Type B pancreatic cell (in vitro differentiated cells): ENCODE measurements around the gene RAB17. TPM values are rescaled to one million over a fixed set of nuclear protein-coding genes. Genes with fewer than 3 reads are reported as not detected.

Source experiments
- DNase-seq: peaks from one replicate; pipeline ENCODE4 v3.0.0; 2021; ENCODE audit warnings: mixed read lengths; ENCODE audit not compliant: unreplicated experiment; ENCODE audit errors: extremely low spot score
- H3K27ac Mint-ChIP-seq: 2 replicates; pipeline ENCODE4 v1.8.0; 2021; ENCODE audit warnings: mild to moderate bottlenecking, mixed read lengths
- H3K27me3 Mint-ChIP-seq: 2 replicates; pipeline ENCODE4 v1.8.0; 2021; ENCODE audit warnings: mixed read lengths
- H3K36me3 Mint-ChIP-seq: 2 replicates; pipeline ENCODE4 v1.8.0; 2021; ENCODE audit warnings: mixed read lengths
- H3K4me1 Mint-ChIP-seq: one replicate; pipeline ENCODE4 v1.8.0; 2021; ENCODE audit warnings: mixed read lengths; ENCODE audit not compliant: unreplicated experiment
- H3K4me3 Mint-ChIP-seq: 2 replicates; pipeline ENCODE4 v1.8.0; 2021; ENCODE audit warnings: mild to moderate bottlenecking, mixed read lengths
- H3K9me3 Mint-ChIP-seq: 2 replicates; pipeline ENCODE4 v1.8.0; 2021; ENCODE audit warnings: mixed read lengths
- total RNA-seq: library from RNA; stranded (reverse); gene quantifications from 2 replicates; pipeline ENCODE4 v1.2.1, GENCODE V29; 2021; ENCODE audit warnings: low replicate concordance
- TF ChIP-seq, protein P1 (sequence below): fragments of 200-600 bp; sonication (generic); conservative IDR thresholded peaks from 2 replicates; pipeline ENCODE4 v1.5.0; 2021; ENCODE audit warnings: antibody characterized with exemption, mild to moderate bottlenecking

Gene RAB17
- total RNA-seq, 1 donor from 2014 or later, result 21.6 TPM

GRCh38 chr2:237617587-237617982 lies 27.1 kb upstream of the RAB17 start:
- Mint-ChIP-seq H3K36me3 (no peaks in the 10 kb centered on the region), H3K27me3 (peaks cover 11% of the 10 kb centered on the region), H3K4me3 (no peak overlapping the region), H3K9me3 (peaks cover 6% of the 10 kb centered on the region), H3K27ac (no peak overlapping the region), H3K4me1 (peaks cover 20% of the 10 kb centered on the region)
- DNase-seq, result no peak
- TF ChIP-seq, protein P1, sequence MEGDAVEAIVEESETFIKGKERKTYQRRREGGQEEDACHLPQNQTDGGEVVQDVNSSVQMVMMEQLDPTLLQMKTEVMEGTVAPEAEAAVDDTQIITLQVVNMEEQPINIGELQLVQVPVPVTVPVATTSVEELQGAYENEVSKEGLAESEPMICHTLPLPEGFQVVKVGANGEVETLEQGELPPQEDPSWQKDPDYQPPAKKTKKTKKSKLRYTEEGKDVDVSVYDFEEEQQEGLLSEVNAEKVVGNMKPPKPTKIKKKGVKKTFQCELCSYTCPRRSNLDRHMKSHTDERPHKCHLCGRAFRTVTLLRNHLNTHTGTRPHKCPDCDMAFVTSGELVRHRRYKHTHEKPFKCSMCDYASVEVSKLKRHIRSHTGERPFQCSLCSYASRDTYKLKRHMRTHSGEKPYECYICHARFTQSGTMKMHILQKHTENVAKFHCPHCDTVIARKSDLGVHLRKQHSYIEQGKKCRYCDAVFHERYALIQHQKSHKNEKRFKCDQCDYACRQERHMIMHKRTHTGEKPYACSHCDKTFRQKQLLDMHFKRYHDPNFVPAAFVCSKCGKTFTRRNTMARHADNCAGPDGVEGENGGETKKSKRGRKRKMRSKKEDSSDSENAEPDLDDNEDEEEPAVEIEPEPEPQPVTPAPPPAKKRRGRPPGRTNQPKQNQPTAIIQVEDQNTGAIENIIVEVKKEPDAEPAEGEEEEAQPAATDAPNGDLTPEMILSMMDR, result no peak

- no peak for DNase-seq
- H3K27me3 Mint-ChIP-seq, result peaks cover 11% of the 10 kb centered on the region
- H3K4me1 Mint-ChIP-seq, result peaks cover 20% of the 10 kb centered on the region
- no peak overlapping the region for H3K27ac Mint-ChIP-seq
- TF ChIP-seq, protein P1, result no peak
- H3K9me3 Mint-ChIP-seq, result peaks cover 6% of the 10 kb centered on the region
- no peak overlapping the region for H3K4me3 Mint-ChIP-seq
- no peaks in the 10 kb centered on the region for H3K36me3 Mint-ChIP-seq
Measured at GRCh38 chr2:237616734-237617586, 26.4 kb upstream of the RAB17 start.

DNA sequence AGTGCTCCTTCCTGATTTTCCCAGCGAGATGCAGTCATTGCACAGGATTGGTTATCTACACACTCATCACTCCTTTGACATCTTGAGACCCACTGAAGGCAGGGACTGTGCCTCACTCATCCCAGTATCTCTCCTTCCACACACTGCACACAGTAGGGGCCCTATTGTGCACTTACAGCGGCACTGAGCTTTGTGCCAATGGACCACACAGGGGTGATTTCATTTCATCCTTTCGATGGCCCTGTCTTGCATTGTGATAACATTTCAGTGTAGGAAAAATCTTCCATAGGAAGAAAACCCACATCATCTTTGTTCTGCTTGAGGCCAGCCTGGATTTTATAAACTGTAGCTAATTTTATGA lies 25.8 kb upstream of the RAB17 start:
- Mint-ChIP-seq H3K27ac (no peak overlapping the region), H3K36me3 (no peaks in the 10 kb centered on the region), H3K27me3 (peaks cover 7% of the 10 kb centered on the region), H3K9me3 (peaks cover 2% of the 10 kb centered on the region), H3K4me3 (no peak overlapping the region), H3K4me1 (peaks cover 20% of the 10 kb centered on the region)
- TF ChIP-seq, protein P1, result no peak
- no peak for DNase-seq

DNA sequence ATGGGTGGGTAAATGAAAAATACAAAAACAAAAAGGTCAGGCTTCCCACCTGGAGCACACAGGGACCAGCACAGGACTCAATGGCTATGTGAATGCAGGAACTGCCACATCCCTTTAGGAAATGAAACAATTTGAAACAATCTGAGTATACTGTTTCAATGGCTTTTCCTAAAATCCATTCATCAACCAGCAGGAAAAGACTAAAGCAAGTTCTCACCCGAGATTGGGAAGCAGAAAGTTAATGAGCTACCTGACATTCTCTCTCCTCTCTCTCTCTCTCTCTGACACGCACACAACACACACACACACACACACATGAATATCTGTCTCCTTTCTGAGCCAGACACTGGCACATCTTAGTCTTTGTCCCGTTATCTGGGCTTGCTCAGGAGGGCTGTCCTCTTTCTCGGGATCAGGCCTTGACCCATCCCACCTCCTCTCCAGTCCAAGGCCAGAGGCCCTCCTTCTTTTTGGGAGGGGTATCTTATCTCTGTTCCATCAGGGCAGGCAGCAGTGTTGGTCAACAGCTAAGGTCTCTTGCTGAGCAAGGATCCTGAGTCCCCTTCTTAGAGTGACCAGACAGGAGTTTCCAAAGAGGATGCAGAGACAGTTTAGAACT lies 25.2 kb upstream of the RAB17 start:
- H3K4me3 Mint-ChIP-seq, result no peak overlapping the region
- H3K27ac Mint-ChIP-seq, result no peak overlapping the region
- TF ChIP-seq, protein P1, result no peak
- no peak for DNase-seq
- no peaks in the 10 kb centered on the region for H3K36me3 Mint-ChIP-seq
- peaks cover 6% of the 10 kb centered on the region for H3K27me3 Mint-ChIP-seq
- no peaks in the 10 kb centered on the region for H3K9me3 Mint-ChIP-seq
- peaks cover 20% of the 10 kb centered on the region for H3K4me1 Mint-ChIP-seq

- peak overlapping the region; percentile 74 for H3K27ac Mint-ChIP-seq
- peaks cover 16% of the 10 kb centered on the region for H3K27me3 Mint-ChIP-seq
- H3K9me3 Mint-ChIP-seq, result no peaks in the 10 kb centered on the region
- no peak overlapping the region for H3K4me3 Mint-ChIP-seq
- H3K4me1 Mint-ChIP-seq, result peaks cover 20% of the 10 kb centered on the region
- H3K36me3 Mint-ChIP-seq, result no peaks in the 10 kb centered on the region
- DNase-seq, result no peak
- TF ChIP-seq, protein P1, result peak; percentile 22
Measured at GRCh38 chr2:237614151-237614720, 23.7 kb upstream of the RAB17 start.
